OCI-M2 (cell line): ENCODE data around the gene ATG13.
"Not testable (repeated sequence)": the region's sequence is repeated elsewhere in the genome, so short reads cannot be mapped to it uniquely, and the experiment has no call there.

Experiments
- DNase-seq: peaks from one replicate; lab custom pipeline; 2025; ENCODE audit not compliant: unreplicated experiment; lab: John Stamatoyannopoulos, UW

The ATG13 gene

GRCh38 chr11:46617134-46617971, at the start of gene ATG13, which contains the start of gene HARBI1:
Gene ATG13 (plus strand): TSS chr11:46617553. CDS start chr11:46644292, 26,739 bp downstream.
Gene HARBI1 (minus strand): TSS chr11:46617227. CDS start chr11:46616237, 990 bp downstream.
- peak; percentile 42 for DNase-seq

- DNase-seq, result no peak
These were observed 46.5 kb upstream of the ATG13 start for GRCh38 chr11:46570790-46571398.

GRCh38 chr11:46574656-46575055, 42.7 kb upstream of the ATG13 start:
- DNase-seq, result no peak

- DNase-seq, result no peak
These were observed 40.3 kb upstream of the ATG13 start for GRCh38 chr11:46577058-46577457.

GRCh38 chr11:46582588-46582987, 34.8 kb upstream of the ATG13 start:
- DNase-seq, result no peak

GRCh38 chr11:46583513-46583912, 33.8 kb upstream of the ATG13 start:
- not testable (repeated sequence) for DNase-seq

GRCh38 chr11:46588131-46588530, 29.2 kb upstream of the ATG13 start:
- no peak for DNase-seq

GRCh38 chr11:46588915-46589314, 28.4 kb upstream of the ATG13 start:
- no peak for DNase-seq

- no peak for DNase-seq
These were observed 26.4 kb upstream of the ATG13 start for GRCh38 chr11:46590740-46591605.

- DNase-seq, result peak; percentile 84
These were observed 23.6 kb upstream of the ATG13 start, which contains the start of gene AMBRA1 for GRCh38 chr11:46593550-46594373. Gene AMBRA1 (minus strand): TSS chr11:46594023. CDS start chr11:46548380, 45,643 bp downstream.

- no peak for DNase-seq
These were observed 23.0 kb upstream of the ATG13 start for GRCh38 chr11:46594374-46594700.

GRCh38 chr11:46594785-46595184, 22.6 kb upstream of the ATG13 start:
- DNase-seq, result no peak

- DNase-seq, result no peak
These were observed 20.2 kb upstream of the ATG13 start for GRCh38 chr11:46597155-46597554.

GRCh38 chr11:46597609-46598219, 19.6 kb upstream of the ATG13 start:
- DNase-seq, result no peak

- DNase-seq, result no peak
These were observed 17.8 kb upstream of the ATG13 start for GRCh38 chr11:46599340-46600193.

- DNase-seq, result no peak
These were observed 17.0 kb upstream of the ATG13 start for GRCh38 chr11:46600194-46600960.

GRCh38 chr11:46601129-46601528, 16.2 kb upstream of the ATG13 start:
- DNase-seq, result no peak

GRCh38 chr11:46603704-46604308, 13.5 kb upstream of the ATG13 start:
- DNase-seq, result no peak
